Stimulated activated CD4-positive, alpha-beta T cell treated with anti-CD3 and anti-CD28 coated beads, TNF-alpha, amount 100 ng/mL, for 4 hours (primary cell): ENCODE results near the gene SYT1.

Experiments
- DNase-seq, 3 experiments: peaks; one replicate each; pipeline ENCODE4 v3.0.0-alpha.2; 2020; ENCODE audit warnings: low read depth in 3 of 3

SYT1 gene

DNA sequence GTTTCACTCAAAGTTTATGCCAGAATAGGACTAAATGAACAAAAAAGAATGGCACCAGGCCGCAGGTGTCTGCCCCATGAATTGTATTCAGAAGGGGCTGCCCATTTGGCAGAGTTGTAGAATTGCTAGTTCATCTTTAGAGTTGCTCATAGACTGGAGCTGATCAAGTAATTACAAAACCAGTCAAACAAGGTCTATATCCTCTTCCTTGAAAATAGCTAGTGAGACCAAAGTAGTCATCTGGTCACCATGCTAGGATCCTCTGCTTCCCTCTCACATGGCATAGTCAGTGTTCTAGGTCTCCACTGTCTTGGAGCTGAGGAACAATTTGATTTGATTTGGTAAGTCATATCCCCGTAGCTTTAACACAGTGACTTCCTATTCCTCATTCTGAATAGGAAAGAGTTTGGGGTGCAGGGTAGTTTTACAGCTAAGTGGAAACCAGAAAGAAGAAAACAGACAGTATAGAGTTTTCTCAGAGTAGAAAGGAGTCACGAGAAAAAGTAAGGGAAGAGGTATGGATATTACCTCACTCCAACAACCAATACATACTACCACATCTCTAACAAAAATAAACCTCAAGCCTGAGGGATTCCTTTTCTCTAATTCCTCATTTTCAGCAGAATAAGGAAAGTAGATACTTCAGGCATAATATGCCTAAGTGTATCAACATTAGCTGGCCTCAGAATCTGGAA lies 574.1 kb downstream of the SYT1 start:
- DNase-seq = no peak

DNA sequence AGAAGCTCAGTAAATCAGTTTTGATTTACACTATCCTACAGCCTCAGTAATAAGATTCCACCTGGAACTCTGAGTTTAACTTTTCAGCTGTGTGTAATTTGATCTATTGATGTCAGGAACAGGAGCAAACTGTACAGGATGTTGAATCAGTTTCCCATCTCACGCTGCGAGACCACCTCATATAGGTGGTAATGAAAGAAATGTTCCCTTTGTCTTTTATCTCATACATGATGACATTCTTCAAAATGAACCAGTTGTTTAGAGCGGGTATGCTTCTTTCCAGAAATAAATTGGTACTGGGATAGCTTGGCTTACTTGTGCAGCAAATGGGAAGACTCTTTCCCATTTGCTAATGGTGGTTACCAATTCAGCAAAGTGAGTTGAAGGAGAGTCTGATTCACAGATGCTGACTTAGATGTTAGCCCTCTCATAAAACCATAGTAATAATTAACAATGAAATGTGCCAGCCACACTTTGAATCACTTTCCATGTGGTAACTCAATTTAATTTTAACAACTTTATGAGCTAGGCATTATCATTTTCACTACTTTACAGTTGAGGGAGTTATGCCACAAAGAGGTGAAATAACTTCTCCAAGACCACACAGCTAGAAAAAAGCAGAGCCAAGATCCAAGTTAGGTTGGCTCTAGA lies 574.7 kb downstream of the SYT1 start:
- no peak for DNase-seq

DNA sequence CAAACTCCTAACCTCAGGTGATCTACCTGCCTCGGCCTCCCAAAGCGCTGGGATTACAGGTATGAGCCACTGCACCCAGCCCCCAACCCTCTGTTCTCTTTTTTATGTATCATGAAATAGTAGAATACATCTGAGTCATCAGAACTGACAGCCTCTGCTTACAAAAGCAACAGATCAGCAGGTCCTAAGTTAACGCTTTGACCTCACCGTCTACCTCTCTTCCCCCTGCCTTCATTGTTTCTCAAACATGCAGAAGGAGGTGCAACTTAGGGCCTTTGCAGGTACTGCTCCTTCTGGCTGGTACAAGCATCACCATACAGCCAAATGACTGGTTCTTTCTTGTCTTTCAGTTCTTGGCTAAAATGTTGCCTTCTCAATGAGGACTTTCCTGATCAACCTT lies 577.0 kb downstream of the SYT1 start:
- no peak for DNase-seq

DNA sequence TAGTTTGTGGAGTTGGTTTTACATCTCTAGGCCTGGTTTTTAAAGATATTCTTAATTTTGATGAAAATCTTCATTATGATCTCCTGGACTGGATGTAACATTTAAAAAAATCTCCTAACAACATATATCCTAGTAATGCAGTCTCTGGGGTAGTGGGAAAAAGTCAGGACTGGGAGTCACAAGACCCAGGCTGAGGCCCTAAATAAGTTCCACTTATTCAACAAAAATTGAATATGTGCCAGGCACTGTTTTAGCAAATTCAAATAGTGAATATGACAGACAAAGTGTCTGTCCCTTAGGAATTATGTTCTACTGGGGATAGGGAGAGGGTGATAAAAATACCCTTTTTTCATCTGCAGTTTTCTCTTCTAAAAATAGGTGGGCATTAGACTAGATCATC lies 577.8 kb downstream of the SYT1 start:
- no peak for DNase-seq

DNA sequence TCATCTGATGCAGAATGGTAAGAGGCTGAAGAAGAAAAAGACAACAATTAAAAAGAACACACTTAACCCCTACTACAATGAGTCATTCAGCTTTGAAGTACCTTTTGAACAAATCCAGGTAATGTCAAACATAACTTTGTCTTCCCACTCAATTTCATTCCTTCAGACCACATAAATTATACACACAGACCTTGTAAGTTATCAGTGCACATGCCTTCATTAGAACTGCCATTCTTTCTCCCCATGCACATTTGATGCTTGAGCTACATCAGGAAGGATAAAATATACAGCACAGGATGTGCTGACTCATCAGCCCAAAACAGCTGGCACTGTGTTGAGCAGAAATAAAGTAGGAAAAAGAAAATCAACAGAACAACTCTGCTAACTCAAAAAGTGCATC lies 579.5 kb downstream of the SYT1 start:
- DNase-seq = no peak

GRCh38 chr12:79448816-79449215 lies 584.2 kb downstream of the SYT1 start:
- DNase-seq = no peak

DNA sequence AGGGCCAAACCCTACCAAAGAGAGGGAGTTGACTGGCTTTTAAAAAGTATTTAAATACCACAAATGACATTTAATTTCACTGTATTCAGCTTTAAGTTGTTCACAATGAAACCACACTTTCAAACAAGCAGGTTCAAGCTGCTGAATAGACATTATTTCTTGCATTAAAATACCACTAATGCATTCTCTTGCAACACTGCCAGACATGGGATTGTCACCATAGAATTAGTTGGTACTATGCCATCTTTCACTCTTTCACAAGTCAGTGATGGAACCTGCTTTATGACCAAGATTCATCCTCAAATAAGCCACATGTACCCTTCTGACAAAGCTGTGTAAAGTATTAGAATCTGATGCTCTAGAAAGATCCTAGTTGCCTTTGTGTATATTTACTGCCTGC lies 586.8 kb downstream of the SYT1 start:
- no peak for DNase-seq

DNA sequence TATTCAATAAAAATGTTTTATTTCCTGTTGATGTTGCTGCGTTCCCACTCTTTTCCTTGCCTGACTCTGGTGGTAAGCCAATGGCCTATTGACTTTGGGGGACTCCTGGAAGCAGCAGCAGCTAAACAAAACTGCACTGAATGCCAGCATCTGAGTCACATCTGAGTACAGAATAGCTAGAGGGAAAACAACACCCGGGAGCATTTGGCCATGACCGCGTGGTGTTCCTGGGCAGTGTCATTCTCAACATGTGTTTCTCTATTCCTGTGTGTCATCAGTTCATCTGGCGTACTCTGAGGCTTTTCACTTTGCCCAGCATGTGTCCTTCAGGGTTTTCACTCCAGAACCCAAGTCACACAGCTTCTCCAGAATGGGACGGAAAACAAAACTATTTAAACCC lies 587.4 kb downstream of the SYT1 start:
- DNase-seq = no peak

GRCh38 chr12:79452906-79453305 lies 588.3 kb downstream of the SYT1 start:
- DNase-seq = no peak

GRCh38 chr12:79453820-79454219 lies 589.2 kb downstream of the SYT1 start:
- no peak for DNase-seq

- no peak for DNase-seq
Measured at GRCh38 chr12:79454338-79454843, 589.8 kb downstream of the SYT1 start.

DNA sequence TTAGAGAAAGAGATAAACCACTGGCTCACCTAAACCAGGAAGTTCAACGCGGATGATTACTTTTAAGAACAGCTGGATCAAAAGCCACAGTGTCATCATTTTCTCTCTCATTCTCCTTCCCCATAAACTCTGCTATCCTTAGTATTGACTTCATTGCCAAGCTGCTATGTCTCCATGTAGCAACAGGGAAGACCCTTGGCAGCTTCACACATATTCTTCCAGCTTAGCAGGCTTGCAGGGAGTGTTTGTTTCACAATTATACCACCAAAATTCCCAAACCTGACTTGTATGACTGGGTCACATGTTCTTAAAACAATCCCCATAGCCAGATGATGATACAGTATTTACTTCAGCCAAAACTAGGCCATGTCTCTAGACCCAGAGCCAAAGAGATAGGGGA lies 590.7 kb downstream of the SYT1 start:
- no peak for DNase-seq

DNA sequence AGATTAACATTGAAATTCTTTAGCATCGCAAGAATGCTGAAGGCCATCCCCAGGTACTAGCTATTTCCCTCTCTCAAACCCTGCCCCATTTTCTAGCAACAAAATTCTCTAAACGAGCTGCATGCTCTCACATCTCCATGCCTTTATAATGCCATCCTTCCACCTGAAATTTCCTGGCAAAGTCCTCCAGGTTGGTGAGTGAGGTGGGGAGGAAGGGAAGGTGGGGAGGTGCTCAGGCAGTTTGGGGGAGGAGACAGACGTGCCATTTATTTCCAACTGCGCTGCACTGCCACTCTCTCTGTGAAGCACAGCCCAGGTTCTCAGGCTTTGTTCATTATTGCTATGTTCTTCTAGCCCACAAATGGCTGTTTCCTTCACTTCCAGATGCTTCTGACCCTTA lies 617.7 kb downstream of the SYT1 start:
- DNase-seq = no peak

DNA sequence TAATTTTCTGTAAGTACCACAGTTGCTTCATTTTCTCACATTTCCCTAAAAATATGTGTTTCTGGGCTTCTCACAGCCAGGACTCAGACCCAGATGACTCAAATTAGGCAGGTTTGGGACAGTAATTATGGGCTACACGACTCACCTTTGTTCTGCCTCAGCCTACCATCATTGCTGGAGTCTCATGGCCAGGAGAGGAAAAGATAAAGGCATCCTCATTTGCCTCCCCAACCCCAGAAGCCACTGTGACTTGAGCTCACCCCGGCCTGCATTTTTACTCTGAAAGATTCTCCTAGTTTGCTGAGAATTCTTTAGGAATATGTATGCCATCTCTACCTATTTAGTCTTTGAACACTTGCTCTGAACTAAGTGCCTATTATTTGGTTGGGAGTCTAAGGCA lies 618.3 kb downstream of the SYT1 start:
- DNase-seq = no peak

DNA sequence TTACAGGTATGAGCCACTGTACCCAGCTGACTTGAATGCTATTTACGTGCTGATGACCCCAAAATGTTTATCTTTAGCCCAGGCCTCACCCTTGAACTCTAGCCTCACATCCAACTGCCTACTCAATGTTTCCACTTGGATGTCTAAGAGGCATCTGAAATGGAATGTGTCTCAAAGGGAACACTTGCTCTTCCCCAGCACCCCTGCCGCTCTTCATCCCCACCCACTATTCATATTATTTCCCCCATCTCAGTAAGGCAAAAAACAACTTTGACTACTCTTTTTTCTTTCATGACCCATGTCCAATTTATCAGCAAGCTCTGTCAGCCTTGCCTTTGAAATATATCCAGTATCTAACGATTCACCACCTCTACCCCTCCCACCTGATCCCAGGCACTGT lies 621.6 kb downstream of the SYT1 start:
- DNase-seq = no peak

DNA sequence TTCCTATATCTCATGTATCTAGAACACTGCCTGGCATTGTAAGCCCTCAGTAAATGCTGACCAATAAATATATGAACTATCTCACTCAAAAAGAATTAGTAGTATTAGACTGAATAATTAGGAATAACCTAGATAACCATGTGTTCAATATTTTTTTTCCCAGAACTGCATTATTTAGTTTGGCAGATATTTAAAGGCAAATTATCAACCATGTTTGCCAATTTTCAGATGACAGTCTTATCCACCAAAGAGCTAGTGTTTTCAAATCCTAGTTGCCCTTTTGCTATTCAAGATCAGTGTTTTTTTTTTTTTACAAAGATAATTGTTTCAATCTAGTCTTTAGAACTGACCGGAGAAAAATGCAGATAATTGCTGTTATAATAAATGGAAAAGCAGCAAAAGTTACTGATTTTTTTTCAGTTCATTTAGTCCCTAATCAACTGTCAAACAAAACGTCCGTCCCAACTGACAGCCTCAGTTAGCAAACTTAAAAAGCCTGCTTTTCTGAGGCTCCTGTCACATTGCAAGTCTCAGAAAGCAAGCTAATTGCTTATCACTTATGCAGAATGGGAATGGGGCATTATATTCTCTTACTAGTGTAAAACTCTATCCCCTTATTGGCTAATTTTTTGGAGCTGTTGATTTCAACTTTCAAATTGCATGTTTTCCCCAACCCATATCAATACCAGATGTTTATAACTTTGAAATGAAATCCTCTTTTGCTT lies 623.0 kb downstream of the SYT1 start:
- DNase-seq = no peak
